WTC11 (cell line): ENCODE measurements around the gene RELT. TPM values are rescaled to one million over a fixed set of nuclear protein-coding genes. Genes with fewer than 3 reads are reported as not detected.

Experiments used
- ATAC-seq: fragments of 200-7000 bp; cut with Tn5 transposase; 2 replicates; pipeline ENCODE4 v1.10.0; 2021; ENCODE audit warnings: mild to moderate bottlenecking, moderate library complexity
- CTCF ChIA-PET: fragments of 300-600 bp; sonication (Branson Sonifier 250); formaldehyde crosslinking; loops from one replicate; lab custom pipeline; 2021; ENCODE audit warnings: antibody characterized with exemption; lab: Charles Lee
- POLR2A ChIA-PET: fragments of 350-600 bp; sonication (Branson Sonifier 250); formaldehyde crosslinking; loops from one replicate; lab custom pipeline; 2021; ENCODE audit warnings: antibody characterized with exemption; lab: Charles Lee
- DNase-seq: peaks from one replicate; pipeline ENCODE4 v3.0.0; 2021; ENCODE audit warnings: low spot score
- H3K27ac Mint-ChIP-seq: 2 replicates; pipeline ENCODE4 v1.8.0; 2021; ENCODE audit warnings: mixed read lengths
- H3K27me3 Mint-ChIP-seq: 2 replicates; pipeline ENCODE4 v1.8.0; 2021; ENCODE audit warnings: low read depth, mild to moderate bottlenecking, moderate library complexity, mixed read lengths
- H3K36me3 Mint-ChIP-seq: 2 replicates; pipeline ENCODE4 v1.8.0; 2021; ENCODE audit warnings: mixed read lengths
- H3K4me1 Mint-ChIP-seq: 2 replicates; pipeline ENCODE4 v1.8.0; 2022; ENCODE audit warnings: mixed read lengths
- H3K4me3 Mint-ChIP-seq: 2 replicates; pipeline ENCODE4 v1.8.0; 2021; ENCODE audit warnings: mild to moderate bottlenecking, moderate library complexity, mixed read lengths
- H3K9me3 Mint-ChIP-seq: 2 replicates; pipeline ENCODE4 v1.8.0; 2021; ENCODE audit warnings: mixed read lengths
- AFF4 ChIP-seq: sonication (generic); formaldehyde crosslinking; IDR thresholded peaks from 2 replicates; pipeline ENCODE4 v1.8.1; 2023; ENCODE audit warnings: mild to moderate bottlenecking, missing genetic modification reagents, borderline replicate concordance
- CBFB ChIP-seq: sonication (generic); formaldehyde crosslinking; IDR thresholded peaks from 2 replicates; pipeline ENCODE4 v1.8.1; 2022; ENCODE audit warnings: mild to moderate bottlenecking, low read depth, missing genetic modification reagents
- E2F1 ChIP-seq: sonication (generic); formaldehyde crosslinking; IDR thresholded peaks from 2 replicates; pipeline ENCODE4 v1.8.0; 2022; ENCODE audit warnings: mild to moderate bottlenecking, missing genetic modification reagents
- EMX1 ChIP-seq: fragments of 250-450 bp; sonication (Bioruptor Pico); IDR thresholded peaks from 2 replicates; pipeline ENCODE4 v1.8.0; 2021; ENCODE audit warnings: mild to moderate bottlenecking
- ESRRA ChIP-seq: sonication (generic); formaldehyde crosslinking; IDR thresholded peaks from 2 replicates; pipeline ENCODE4 v1.8.1; 2022; ENCODE audit warnings: mild to moderate bottlenecking, missing genetic modification reagents, borderline replicate concordance
- FOXP1 ChIP-seq: sonication (generic); formaldehyde crosslinking; IDR thresholded peaks from 2 replicates; pipeline ENCODE4 v1.8.0; 2022; ENCODE audit warnings: missing genetic modification reagents, mild to moderate bottlenecking, moderate library complexity, borderline replicate concordance
- GRHL2 ChIP-seq: fragments of 250-450 bp; sonication (Bioruptor Pico); IDR thresholded peaks from 2 replicates; pipeline ENCODE4 v1.8.0; 2022; ENCODE audit warnings: mild to moderate bottlenecking, moderate library complexity; ENCODE audit not compliant: insufficient replicate concordance, severe bottlenecking
- IRF1 ChIP-seq: sonication (generic); formaldehyde crosslinking; IDR thresholded peaks from 2 replicates; pipeline ENCODE4 v1.8.0; 2023; ENCODE audit warnings: missing genetic modification reagents
- NFYB ChIP-seq: sonication (generic); formaldehyde crosslinking; conservative IDR thresholded peaks from 2 replicates; pipeline ENCODE4 v1.8.0; 2022; ENCODE audit warnings: low read depth, missing genetic modification reagents
- RELA ChIP-seq: sonication (generic); formaldehyde crosslinking; IDR thresholded peaks from 2 replicates; pipeline ENCODE4 v1.8.1; 2022; ENCODE audit warnings: missing genetic modification reagents, mild to moderate bottlenecking, borderline replicate concordance
- SMAD3 ChIP-seq: sonication (generic); formaldehyde crosslinking; IDR thresholded peaks from 2 replicates; pipeline ENCODE4 v1.8.0; 2022; ENCODE audit warnings: missing genetic modification reagents, mild to moderate bottlenecking, borderline replicate concordance
- TEAD4 ChIP-seq: sonication (generic); formaldehyde crosslinking; IDR thresholded peaks from 2 replicates; pipeline ENCODE4 v1.8.0; 2022; ENCODE audit warnings: mild to moderate bottlenecking, missing genetic modification reagents
- TP53 ChIP-seq: sonication (generic); formaldehyde crosslinking; IDR thresholded peaks from 2 replicates; pipeline ENCODE4 v1.8.1; 2023; ENCODE audit warnings: mild to moderate bottlenecking, missing genetic modification reagents
- ZNF138 ChIP-seq: sonication (generic); formaldehyde crosslinking; conservative IDR thresholded peaks from 2 replicates; pipeline ENCODE4 v1.8.1; 2022; ENCODE audit warnings: mild to moderate bottlenecking, moderate library complexity, missing genetic modification reagents
- total RNA-seq: library from RNA; stranded (reverse); gene quantifications from 3 replicates; pipeline ENCODE4 v1.2.3, GENCODE V29; 2021
- TF ChIP-seq, protein P1 (sequence below): fragments of 250-450 bp; sonication (Bioruptor Pico); IDR thresholded peaks from 2 replicates; pipeline ENCODE4 v1.8.0; 2021; ENCODE audit warnings: mild to moderate bottlenecking
- TF ChIP-seq, protein P2 (sequence below): fragments of 250-450 bp; sonication (Bioruptor Pico); IDR thresholded peaks from 2 replicates; pipeline ENCODE4 v1.9.0; 2021; ENCODE audit warnings: moderate library complexity, mild to moderate bottlenecking, inconsistent platforms, borderline replicate concordance
- TF ChIP-seq, protein P3 (sequence below): fragments of 250-450 bp; sonication (Bioruptor Pico); IDR thresholded peaks from 2 replicates; pipeline ENCODE4 v1.9.0; 2021; ENCODE audit warnings: mild to moderate bottlenecking
- TF ChIP-seq, protein P4 (sequence below): sonication (generic); formaldehyde crosslinking; conservative IDR thresholded peaks from 2 replicates; pipeline ENCODE4 v1.8.1; 2023; ENCODE audit warnings: mild to moderate bottlenecking, low read depth, missing genetic modification reagents, moderate library complexity

Gene RELT
- total RNA-seq, 1 experiment from 2014 or later: 6.7 TPM

DNA sequence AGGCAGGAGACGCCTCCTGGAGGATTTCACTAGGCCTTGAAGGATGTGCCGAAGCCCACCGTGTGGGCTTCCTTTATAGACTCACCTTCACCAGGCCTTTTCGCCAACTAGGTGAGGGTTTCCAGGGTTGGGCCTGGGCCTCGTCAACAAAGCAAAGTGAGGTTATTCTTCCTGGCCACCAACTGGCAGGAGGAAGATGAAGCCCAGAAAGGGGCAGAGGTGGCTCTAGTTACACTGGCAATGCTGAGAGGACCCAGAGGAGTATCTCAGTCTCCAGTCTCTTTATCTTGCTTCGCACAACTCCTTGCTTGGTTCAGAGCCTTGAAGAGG, 404 bp upstream of the RELT start:
- no peaks in the 10 kb centered on the region for H3K36me3 Mint-ChIP-seq
- peaks cover 12% of the 10 kb centered on the region for H3K4me1 Mint-ChIP-seq
- TF ChIP-seq TEAD4 (CRISPR knock-in tag) (no peak), NFYB (CRISPR knock-in tag) (no peak), E2F1 (no peak), EMX1 (CRISPR knock-in tag) (no peak), ZNF138 (CRISPR knock-in tag) (no peak), GRHL2 (CRISPR knock-in tag) (no peak), TP53 (CRISPR knock-in tag) (no peak), SMAD3 (CRISPR knock-in tag) (no peak), ESRRA (CRISPR knock-in tag) (no peak), FOXP1 (no peak), IRF1 (CRISPR knock-in tag) (no peak), RELA (CRISPR knock-in tag) (no peak), CBFB (CRISPR knock-in tag) (no peak), AFF4 (CRISPR knock-in tag) (no peak)
- TF ChIP-seq, protein P1, sequence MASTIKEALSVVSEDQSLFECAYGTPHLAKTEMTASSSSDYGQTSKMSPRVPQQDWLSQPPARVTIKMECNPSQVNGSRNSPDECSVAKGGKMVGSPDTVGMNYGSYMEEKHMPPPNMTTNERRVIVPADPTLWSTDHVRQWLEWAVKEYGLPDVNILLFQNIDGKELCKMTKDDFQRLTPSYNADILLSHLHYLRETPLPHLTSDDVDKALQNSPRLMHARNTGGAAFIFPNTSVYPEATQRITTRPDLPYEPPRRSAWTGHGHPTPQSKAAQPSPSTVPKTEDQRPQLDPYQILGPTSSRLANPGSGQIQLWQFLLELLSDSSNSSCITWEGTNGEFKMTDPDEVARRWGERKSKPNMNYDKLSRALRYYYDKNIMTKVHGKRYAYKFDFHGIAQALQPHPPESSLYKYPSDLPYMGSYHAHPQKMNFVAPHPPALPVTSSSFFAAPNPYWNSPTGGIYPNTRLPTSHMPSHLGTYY (CRISPR knock-in tag): no peak
- TF ChIP-seq, protein P2, sequence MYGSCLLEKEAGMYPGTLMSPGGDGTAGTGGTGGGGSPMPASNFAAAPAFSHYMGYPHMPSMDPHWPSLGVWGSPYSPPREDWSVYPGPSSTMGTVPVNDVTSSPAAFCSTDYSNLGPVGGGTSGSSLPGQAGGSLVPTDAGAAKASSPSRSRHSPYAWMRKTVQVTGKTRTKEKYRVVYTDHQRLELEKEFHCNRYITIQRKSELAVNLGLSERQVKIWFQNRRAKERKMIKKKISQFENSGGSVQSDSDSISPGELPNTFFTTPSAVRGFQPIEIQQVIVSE (CRISPR knock-in tag): no peak
- TF ChIP-seq, protein P3, sequence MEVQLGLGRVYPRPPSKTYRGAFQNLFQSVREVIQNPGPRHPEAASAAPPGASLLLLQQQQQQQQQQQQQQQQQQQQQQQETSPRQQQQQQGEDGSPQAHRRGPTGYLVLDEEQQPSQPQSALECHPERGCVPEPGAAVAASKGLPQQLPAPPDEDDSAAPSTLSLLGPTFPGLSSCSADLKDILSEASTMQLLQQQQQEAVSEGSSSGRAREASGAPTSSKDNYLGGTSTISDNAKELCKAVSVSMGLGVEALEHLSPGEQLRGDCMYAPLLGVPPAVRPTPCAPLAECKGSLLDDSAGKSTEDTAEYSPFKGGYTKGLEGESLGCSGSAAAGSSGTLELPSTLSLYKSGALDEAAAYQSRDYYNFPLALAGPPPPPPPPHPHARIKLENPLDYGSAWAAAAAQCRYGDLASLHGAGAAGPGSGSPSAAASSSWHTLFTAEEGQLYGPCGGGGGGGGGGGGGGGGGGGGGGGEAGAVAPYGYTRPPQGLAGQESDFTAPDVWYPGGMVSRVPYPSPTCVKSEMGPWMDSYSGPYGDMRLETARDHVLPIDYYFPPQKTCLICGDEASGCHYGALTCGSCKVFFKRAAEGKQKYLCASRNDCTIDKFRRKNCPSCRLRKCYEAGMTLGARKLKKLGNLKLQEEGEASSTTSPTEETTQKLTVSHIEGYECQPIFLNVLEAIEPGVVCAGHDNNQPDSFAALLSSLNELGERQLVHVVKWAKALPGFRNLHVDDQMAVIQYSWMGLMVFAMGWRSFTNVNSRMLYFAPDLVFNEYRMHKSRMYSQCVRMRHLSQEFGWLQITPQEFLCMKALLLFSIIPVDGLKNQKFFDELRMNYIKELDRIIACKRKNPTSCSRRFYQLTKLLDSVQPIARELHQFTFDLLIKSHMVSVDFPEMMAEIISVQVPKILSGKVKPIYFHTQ (CRISPR knock-in tag): no peak
- TF ChIP-seq, protein P4, sequence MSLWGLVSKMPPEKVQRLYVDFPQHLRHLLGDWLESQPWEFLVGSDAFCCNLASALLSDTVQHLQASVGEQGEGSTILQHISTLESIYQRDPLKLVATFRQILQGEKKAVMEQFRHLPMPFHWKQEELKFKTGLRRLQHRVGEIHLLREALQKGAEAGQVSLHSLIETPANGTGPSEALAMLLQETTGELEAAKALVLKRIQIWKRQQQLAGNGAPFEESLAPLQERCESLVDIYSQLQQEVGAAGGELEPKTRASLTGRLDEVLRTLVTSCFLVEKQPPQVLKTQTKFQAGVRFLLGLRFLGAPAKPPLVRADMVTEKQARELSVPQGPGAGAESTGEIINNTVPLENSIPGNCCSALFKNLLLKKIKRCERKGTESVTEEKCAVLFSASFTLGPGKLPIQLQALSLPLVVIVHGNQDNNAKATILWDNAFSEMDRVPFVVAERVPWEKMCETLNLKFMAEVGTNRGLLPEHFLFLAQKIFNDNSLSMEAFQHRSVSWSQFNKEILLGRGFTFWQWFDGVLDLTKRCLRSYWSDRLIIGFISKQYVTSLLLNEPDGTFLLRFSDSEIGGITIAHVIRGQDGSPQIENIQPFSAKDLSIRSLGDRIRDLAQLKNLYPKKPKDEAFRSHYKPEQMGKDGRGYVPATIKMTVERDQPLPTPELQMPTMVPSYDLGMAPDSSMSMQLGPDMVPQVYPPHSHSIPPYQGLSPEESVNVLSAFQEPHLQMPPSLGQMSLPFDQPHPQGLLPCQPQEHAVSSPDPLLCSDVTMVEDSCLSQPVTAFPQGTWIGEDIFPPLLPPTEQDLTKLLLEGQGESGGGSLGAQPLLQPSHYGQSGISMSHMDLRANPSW (CRISPR knock-in tag): no peak
- ChIA-PET POLR2A (no interaction called here), CTCF (interaction anchor here (1.3 to 5.0 kb wide), 6 partner anchors 15 to 285 kb away, joined by 3 to 25 read pairs (median 8); no protein-coding TSS in a partner anchor)
- H3K27me3 Mint-ChIP-seq: peaks cover 16% of the 10 kb centered on the region
- ATAC-seq (0 out of 2 replicates have a peak, but pooled peaks have one; percentile 1), DNase-seq (no peak)
- H3K4me3 Mint-ChIP-seq: peak overlapping the region; percentile 50
- no peak overlapping the region for H3K27ac Mint-ChIP-seq
- no peaks in the 10 kb centered on the region for H3K9me3 Mint-ChIP-seq
